Endothelial cell (in vitro differentiated cells): ENCODE measurements around the gene MAGI2. TPM values are rescaled to one million over a fixed set of nuclear protein-coding genes. Genes with fewer than 3 reads are reported as not detected.

Source experiments
- DNase-seq: peaks from one replicate; pipeline ENCODE4 v3.0.0; 2021; ENCODE audit warnings: low spot score
- H3K27ac Mint-ChIP-seq: one replicate; pipeline ENCODE4 v1.8.0; 2021; ENCODE audit warnings: mixed read lengths, inconsistent platforms; ENCODE audit not compliant: unreplicated experiment
- H3K27me3 Mint-ChIP-seq: one replicate; pipeline ENCODE4 v1.8.0; 2021; ENCODE audit warnings: mild to moderate bottlenecking, moderate library complexity, mixed read lengths, inconsistent platforms; ENCODE audit not compliant: unreplicated experiment
- H3K36me3 Mint-ChIP-seq: one replicate; pipeline ENCODE4 v1.8.0; 2021; ENCODE audit warnings: mild to moderate bottlenecking, low read depth, mixed read lengths, inconsistent platforms; ENCODE audit not compliant: unreplicated experiment
- H3K4me1 Mint-ChIP-seq: one replicate; pipeline ENCODE4 v1.8.0; 2021; ENCODE audit warnings: mild to moderate bottlenecking, mixed read lengths, inconsistent platforms; ENCODE audit not compliant: unreplicated experiment
- H3K4me3 Mint-ChIP-seq: one replicate; pipeline ENCODE4 v1.8.0; 2021; ENCODE audit warnings: mild to moderate bottlenecking, mixed read lengths, inconsistent platforms; ENCODE audit not compliant: unreplicated experiment
- H3K9me3 Mint-ChIP-seq: one replicate; pipeline ENCODE4 v1.8.0; 2021; ENCODE audit warnings: mixed read lengths, inconsistent platforms; ENCODE audit not compliant: unreplicated experiment
- CTCF ChIP-seq: fragments of 200-600 bp; sonication (generic); IDR thresholded peaks from one replicate; pipeline ENCODE4 v1.5.0; 2021; ENCODE audit warnings: antibody characterized with exemption; ENCODE audit not compliant: unreplicated experiment
- total RNA-seq: library from RNA; stranded (reverse); fragmentation: NEBNext Ultra II Directional; extraction: Animal tissue kit (Norgen Biotek cat#: 25700); gene quantifications from one replicate; pipeline ENCODE4 v1.2.1, GENCODE V29; 2021; ENCODE audit not compliant: unreplicated experiment

MAGI2 gene
- total RNA-seq, 1 donor from 2014 or later, result 6.3 TPM

GRCh38 chr7:78567836-78568235 is 885.6 kb downstream of the MAGI2 start:
- no peak overlapping the region for H3K27ac Mint-ChIP-seq
- no peaks in the 10 kb centered on the region for H3K36me3 Mint-ChIP-seq
- DNase-seq, result no peak
- H3K4me1 Mint-ChIP-seq, result no peaks in the 10 kb centered on the region
- no peaks in the 10 kb centered on the region for H3K9me3 Mint-ChIP-seq
- no peaks in the 10 kb centered on the region for H3K27me3 Mint-ChIP-seq
- TF ChIP-seq CTCF, result no peak
- H3K4me3 Mint-ChIP-seq, result no peak overlapping the region

- no peak overlapping the region for H3K27ac Mint-ChIP-seq
- no peaks in the 10 kb centered on the region for H3K9me3 Mint-ChIP-seq
- H3K4me1 Mint-ChIP-seq, result no peaks in the 10 kb centered on the region
- H3K36me3 Mint-ChIP-seq, result no peaks in the 10 kb centered on the region
- no peak for DNase-seq
- no peak for TF ChIP-seq CTCF
- H3K4me3 Mint-ChIP-seq, result no peak overlapping the region
- no peaks in the 10 kb centered on the region for H3K27me3 Mint-ChIP-seq
Observed at GRCh38 chr7:78565784-78566183, 887.7 kb downstream of the MAGI2 start.

GRCh38 chr7:78563191-78563590 is 890.3 kb downstream of the MAGI2 start:
- H3K27me3 Mint-ChIP-seq, result no peaks in the 10 kb centered on the region
- no peak for DNase-seq
- no peaks in the 10 kb centered on the region for H3K36me3 Mint-ChIP-seq
- H3K9me3 Mint-ChIP-seq, result no peaks in the 10 kb centered on the region
- H3K4me1 Mint-ChIP-seq, result no peaks in the 10 kb centered on the region
- no peak for TF ChIP-seq CTCF
- no peak overlapping the region for H3K4me3 Mint-ChIP-seq
- no peak overlapping the region for H3K27ac Mint-ChIP-seq

GRCh38 chr7:78562191-78562590 is 891.3 kb downstream of the MAGI2 start:
- Mint-ChIP-seq H3K27me3 (no peaks in the 10 kb centered on the region), H3K4me1 (no peaks in the 10 kb centered on the region), H3K9me3 (no peaks in the 10 kb centered on the region), H3K4me3 (no peak overlapping the region), H3K36me3 (no peaks in the 10 kb centered on the region), H3K27ac (no peak overlapping the region)
- no peak for DNase-seq
- no peak for TF ChIP-seq CTCF

GRCh38 chr7:78558566-78558965 is 894.9 kb downstream of the MAGI2 start:
- DNase-seq, result no peak
- peaks cover 1% of the 10 kb centered on the region for H3K27me3 Mint-ChIP-seq
- no peak for TF ChIP-seq CTCF
- no peaks in the 10 kb centered on the region for H3K9me3 Mint-ChIP-seq
- peaks cover 2% of the 10 kb centered on the region for H3K4me1 Mint-ChIP-seq
- no peaks in the 10 kb centered on the region for H3K36me3 Mint-ChIP-seq
- H3K27ac Mint-ChIP-seq, result no peak overlapping the region
- no peak overlapping the region for H3K4me3 Mint-ChIP-seq
